Psoas muscle (tissue), 8 donors: ENCODE measurements around the gene ARHGAP27. TPM values are rescaled to one million over a fixed set of nuclear protein-coding genes. Genes with fewer than 3 reads are reported as not detected.

Source experiments
- ATAC-seq, 4 donors: fragments of 200-7000 bp; cut with Tn5 transposase; one replicate each; pipeline ENCODE4 v1.9.1; 2020; ENCODE audit warnings: moderate library complexity in 3 of 4, mild to moderate bottlenecking in 2 of 4
- DNase-seq, 2 donors: peaks; one replicate each; pipeline ENCODE4 v3.0.0-alpha.2; 2020
- H3K27ac ChIP-seq: fragments of 200-600 bp; one replicate; pipeline ENCODE4 v1.8.0; 2022
- H3K27me3 ChIP-seq, 3 donors: fragments of 200-600 bp in 1 of 3; one replicate each; pipeline versions ENCODE4 v1.6.1 to v1.8.0; 2013 to 2022; ENCODE audit warnings: low read length in 2 of 3, mild to moderate bottlenecking in 2 of 3, moderate library complexity in 1 of 3; ENCODE audit not compliant: insufficient read depth in 3 of 3
- H3K36me3 ChIP-seq, 2 donors: fragments of 200-600 bp in 1 of 2; one replicate each; pipeline versions ENCODE4 v1.6.1 to v1.8.0; 2013 to 2022; ENCODE audit warnings: low read depth in 1 of 2, mild to moderate bottlenecking in 1 of 2, moderate library complexity in 1 of 2; ENCODE audit not compliant: insufficient read depth in 1 of 2
- H3K4me1 ChIP-seq: fragments of 200-600 bp; one replicate; pipeline ENCODE4 v1.8.0; 2022
- H3K4me3 ChIP-seq: fragments of 200-600 bp; one replicate; pipeline ENCODE4 v1.8.0; 2022; ENCODE audit warnings: mild to moderate bottlenecking
- H3K9me3 ChIP-seq: fragments of 200-600 bp; one replicate; pipeline ENCODE4 v1.8.0; 2022
- WGBS, 3 donors: extraction: QIAGEN DNeasy Blood & Tissue Kit; methylation state at CpG; one replicate each; pipeline versions ENCODE4 v1.1.6 to v1.1.7; 2013; 5-methylcytosine and 5-hydroxymethylcytosine counted together
- intact Hi-C, 2 donors: fragments of 100-400 bp; cut with DNase I; formaldehyde crosslinking; loops; one replicate each; pipeline versions ENCODE4 v1.11.0 to v1.14.2; 2022
- polyA plus RNA-seq, 3 donors: library from polyadenylated mRNA; stranded (reverse); fragments of 200-250 nt; gene quantifications; one replicate each; pipeline ENCODE4 v1.2.3, GENCODE V29; 2013
- total RNA-seq, 4 donors: library from RNA; stranded (reverse); fragmentation: NEBNext Ultra II Directional in 2 of 4; extraction: Animal tissue kit (Norgen Biotek cat#: 25700) in 2 of 4; gene quantifications; one replicate each; pipeline versions ENCODE4 v1.2.1 to v1.2.4, GENCODE V29; 2021 to 2023
- TF ChIP-seq, protein P1 (sequence below): fragments of 200-600 bp; IDR thresholded peaks from one replicate; pipeline ENCODE4 v1.8.0; 2022; ENCODE audit warnings: antibody characterized with exemption
- donor health status: healthy with polysubstance abuse.
- donor health status: DM: no; HTN: no; CAD: no; lungs with moderate emphysema.
- donor health status: Bipolar disorder and iron deficiency.
- donor health status: healthy.
- donor health status: DM: yes; HTN: yes; CAD: no.
- donor health status: DM: no; HTN: no; CAD: no.
- donor health status: DM: no; HTN: no; CAD: no.
- donor health status: DM: yes; HTN: yes; CAD: no.

Gene ARHGAP27
- total and polyA plus RNA-seq, 7 donors = 3.4 to 8.9 (median 5.5) TPM

- Histone ChIP-seq H3K9me3 (no peaks in the 10 kb centered on the region), H3K36me3 (no peaks in the 10 kb centered on the region), H3K27me3 (peaks cover 0 to 21% (median 9%) of the 10 kb centered on the region in 3 donors), H3K27ac (no peak overlapping the region), H3K4me3 (no peak overlapping the region), H3K4me1 (peaks cover 6% of the 10 kb centered on the region)
- intact Hi-C loops = loop anchor here (10.0 kb wide), 2 partner anchors 169 to 419 kb away; partner anchors contain the start of gene SPPL2C (in 1 of the 2)
- TF ChIP-seq, protein P1, sequence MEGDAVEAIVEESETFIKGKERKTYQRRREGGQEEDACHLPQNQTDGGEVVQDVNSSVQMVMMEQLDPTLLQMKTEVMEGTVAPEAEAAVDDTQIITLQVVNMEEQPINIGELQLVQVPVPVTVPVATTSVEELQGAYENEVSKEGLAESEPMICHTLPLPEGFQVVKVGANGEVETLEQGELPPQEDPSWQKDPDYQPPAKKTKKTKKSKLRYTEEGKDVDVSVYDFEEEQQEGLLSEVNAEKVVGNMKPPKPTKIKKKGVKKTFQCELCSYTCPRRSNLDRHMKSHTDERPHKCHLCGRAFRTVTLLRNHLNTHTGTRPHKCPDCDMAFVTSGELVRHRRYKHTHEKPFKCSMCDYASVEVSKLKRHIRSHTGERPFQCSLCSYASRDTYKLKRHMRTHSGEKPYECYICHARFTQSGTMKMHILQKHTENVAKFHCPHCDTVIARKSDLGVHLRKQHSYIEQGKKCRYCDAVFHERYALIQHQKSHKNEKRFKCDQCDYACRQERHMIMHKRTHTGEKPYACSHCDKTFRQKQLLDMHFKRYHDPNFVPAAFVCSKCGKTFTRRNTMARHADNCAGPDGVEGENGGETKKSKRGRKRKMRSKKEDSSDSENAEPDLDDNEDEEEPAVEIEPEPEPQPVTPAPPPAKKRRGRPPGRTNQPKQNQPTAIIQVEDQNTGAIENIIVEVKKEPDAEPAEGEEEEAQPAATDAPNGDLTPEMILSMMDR = no peak
- ATAC-seq (no peak), DNase-seq (peak in 1 of 2 donors; percentile 45)
- 53 to 66% (median 63%) methylated on average over 18 of the region's 18 CpGs for WGBS, 3 donors
Measured at GRCh38 chr17:45425125-45425983, 7.3 kb downstream of the ARHGAP27 start.

DNA sequence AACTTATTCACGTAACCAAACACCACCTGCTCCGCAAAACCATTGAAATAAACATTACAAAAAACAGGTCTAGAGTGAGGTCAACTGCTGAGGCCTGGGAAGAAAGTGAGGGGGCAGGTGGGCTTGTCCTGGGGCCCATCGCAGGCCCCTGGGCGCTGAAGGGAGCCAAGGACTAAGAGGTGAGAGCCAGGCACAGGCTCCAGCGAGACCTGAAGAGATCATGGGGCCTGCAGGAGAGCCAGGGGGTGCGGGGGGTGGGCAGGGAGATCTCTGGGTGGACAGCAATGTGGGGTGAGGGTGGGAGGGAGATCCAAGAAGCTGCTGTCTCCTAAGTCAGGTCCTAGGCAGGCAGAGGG is 7.9 kb downstream of the ARHGAP27 start:
- intact Hi-C loops = loop anchor here (10.0 kb wide), 2 partner anchors 170 to 420 kb away; partner anchors contain the start of gene SPPL2C (in 1 of the 2)
- peak in 1 of 2 donors; percentile 38 for DNase-seq
- Histone ChIP-seq H3K9me3 (no peaks in the 10 kb centered on the region), H3K4me3 (no peak overlapping the region), H3K27ac (no peak overlapping the region), H3K4me1 (peaks cover 6% of the 10 kb centered on the region), H3K36me3 (no peaks in the 10 kb centered on the region), H3K27me3 (peaks cover 0 to 15% (median 4%) of the 10 kb centered on the region in 3 donors)
- WGBS, 3 donors = 92 to 98% (median 95%) methylated on average over 6 of the region's 6 CpGs
- TF ChIP-seq, protein P1 = no peak
- ATAC-seq = no peak

DNA sequence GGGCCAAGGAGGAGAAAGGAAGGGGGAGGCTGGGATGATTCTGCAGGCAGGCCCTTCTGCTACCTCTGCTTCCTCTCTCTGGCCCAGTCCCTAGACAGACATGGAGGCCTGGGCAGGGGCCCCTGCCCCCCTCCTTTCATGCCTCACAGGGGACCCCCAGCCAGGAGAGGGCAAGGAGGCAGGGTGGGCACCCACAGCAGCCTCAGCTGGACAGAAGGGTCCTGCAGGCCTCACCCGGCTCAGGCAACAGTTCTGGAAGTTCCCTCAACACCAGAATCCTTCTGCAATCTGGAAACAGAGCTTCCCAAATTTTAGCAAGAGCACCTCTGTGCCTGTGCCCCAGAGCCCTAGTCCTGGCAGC is 8.7 kb downstream of the ARHGAP27 start:
- Histone ChIP-seq H3K4me3 (no peak overlapping the region), H3K27ac (no peak overlapping the region), H3K4me1 (peaks cover 6% of the 10 kb centered on the region), H3K27me3 (peaks cover 0 to 7% (median 0%) of the 10 kb centered on the region in 3 donors), H3K9me3 (no peaks in the 10 kb centered on the region), H3K36me3 (no peaks in the 10 kb centered on the region)
- TF ChIP-seq, protein P1 = no peak
- DNase-seq (no peak), ATAC-seq (no peak)
- WGBS, 3 donors = 67 to 92% (median 81%) methylated on average over 1 of the region's 1 CpG
- intact Hi-C loops = loop anchor here (10.0 kb wide), 2 partner anchors 171 to 421 kb away; partner anchors contain the start of gene SPPL2C (in 1 of the 2)

GRCh38 chr17:45423304-45423974 is 9.2 kb downstream of the ARHGAP27 start:
- intact Hi-C loops = loop anchor here (10.0 kb wide), 2 partner anchors 171 to 421 kb away; partner anchors contain the start of gene SPPL2C (in 1 of the 2)
- Histone ChIP-seq H3K9me3 (no peaks in the 10 kb centered on the region), H3K27me3 (peaks cover 0 to 3% (median 0%) of the 10 kb centered on the region in 3 donors), H3K36me3 (no peaks in the 10 kb centered on the region), H3K4me1 (peaks cover 6% of the 10 kb centered on the region), H3K4me3 (no peak overlapping the region), H3K27ac (no peak overlapping the region)
- no peak for ATAC-seq
- DNase-seq = peak in 1 of 2 donors; percentile 1
- TF ChIP-seq, protein P1 = no peak
- WGBS, 3 donors = 62 to 79% (median 77%) methylated on average over 8 of the region's 8 CpGs
